Neuronal stem cell (in vitro differentiated cells): ENCODE data around the gene CLTA.

ENCODE experiments used
- DNase-seq: peaks from one replicate; pipeline ENCODE4 v3.0.0-alpha.2; 2013; ENCODE audit warnings: low spot score
- H2AFZ ChIP-seq: one replicate; pipeline ENCODE4 v1.6.1; 2013; ENCODE audit warnings: mild to moderate bottlenecking, low read length, inconsistent platforms
- H2AK5ac ChIP-seq: 2 replicates; pipeline ENCODE4 v1.6.1; 2013; ENCODE audit warnings: low read depth, mild to moderate bottlenecking, inconsistent platforms, low read length, moderate library complexity, mixed read lengths
- H2BK120ac ChIP-seq: 2 replicates; pipeline ENCODE4 v1.6.1; 2013; ENCODE audit warnings: low read depth, mild to moderate bottlenecking, inconsistent platforms, low read length, moderate library complexity, mixed read lengths
- H2BK12ac ChIP-seq: one replicate; pipeline ENCODE4 v1.6.1; 2013; ENCODE audit warnings: low read length, inconsistent platforms
- H2BK15ac ChIP-seq: 2 replicates; pipeline ENCODE4 v1.6.1; 2013; ENCODE audit warnings: mild to moderate bottlenecking, low read length, inconsistent platforms, mixed read lengths
- H2BK5ac ChIP-seq: one replicate; pipeline ENCODE4 v1.6.1; 2013; ENCODE audit warnings: inconsistent platforms, mild to moderate bottlenecking, low read length, moderate library complexity
- H3K14ac ChIP-seq: one replicate; pipeline ENCODE4 v1.6.1; 2013; ENCODE audit warnings: low read length, inconsistent platforms
- H3K18ac ChIP-seq: 2 replicates; pipeline ENCODE4 v1.6.1; 2013; ENCODE audit warnings: low read length, inconsistent platforms
- H3K23ac ChIP-seq: 2 replicates; pipeline ENCODE4 v1.6.1; 2013; ENCODE audit warnings: low read depth, mild to moderate bottlenecking, mixed read lengths, low read length, inconsistent platforms; ENCODE audit not compliant: poor library complexity
- H3K27ac ChIP-seq: replicated peaks from 3 replicates; pipeline ENCODE4 v1.5.1; 2013; ENCODE audit warnings: low read length, inconsistent platforms
- H3K27me3 ChIP-seq, 3 experiments: 2 replicates each; pipeline ENCODE4 v1.6.1; 2013; ENCODE audit warnings: low read length in 3 of 3, mild to moderate bottlenecking in 2 of 3, inconsistent platforms in 1 of 3, low read depth in 1 of 3, mixed read lengths in 1 of 3, moderate library complexity in 1 of 3; ENCODE audit not compliant: control insufficient read depth in 3 of 3, insufficient read depth in 3 of 3
- H3K36me3 ChIP-seq, 2 donors: replicated peaks in 1 of 2; 2 replicates each; pipeline ENCODE4 v1.6.1; 2013; ENCODE audit warnings: low read length in 2 of 2; ENCODE audit not compliant: control insufficient read depth in 2 of 2, insufficient read depth in 2 of 2
- H3K4ac ChIP-seq: 2 replicates; pipeline ENCODE4 v1.6.1; 2013; ENCODE audit warnings: inconsistent platforms, mild to moderate bottlenecking, low read length, moderate library complexity
- H3K4me1 ChIP-seq, 2 donors: 1 replicate in 1 of 2; 2 replicates in 1 of 2; pipeline ENCODE4 v1.6.1; 2013; ENCODE audit warnings: low read length in 2 of 2, low read depth in 1 of 2; ENCODE audit not compliant: control insufficient read depth in 2 of 2, insufficient read depth in 1 of 2
- H3K4me2 ChIP-seq: one replicate; pipeline ENCODE4 v1.6.1; 2013; ENCODE audit warnings: mild to moderate bottlenecking, low read length, inconsistent platforms; ENCODE audit not compliant: insufficient read depth, poor library complexity, severe bottlenecking
- H3K4me3 ChIP-seq, 2 donors: 2 replicates each; pipeline ENCODE4 v1.5.1; 2013; ENCODE audit warnings: low read length in 2 of 2, mild to moderate bottlenecking in 2 of 2, inconsistent platforms in 1 of 2, moderate library complexity in 1 of 2
- H3K79me1 ChIP-seq: one replicate; pipeline ENCODE4 v1.6.1; 2013; ENCODE audit warnings: low read depth, mild to moderate bottlenecking, inconsistent platforms, low read length, moderate library complexity
- H3K9ac ChIP-seq: one replicate; pipeline ENCODE4 v1.6.1; 2013; ENCODE audit warnings: mild to moderate bottlenecking, low read depth, low read length, inconsistent platforms; ENCODE audit not compliant: poor library complexity
- H3K9me3 ChIP-seq, 2 donors: replicated peaks in 1 of 2; 2 replicates each; pipeline versions ENCODE3 to v1.6.1; 2013; ENCODE audit warnings: low read length in 2 of 2, mild to moderate bottlenecking in 2 of 2, inconsistent platforms in 1 of 2, low read depth in 1 of 2, mixed read lengths in 1 of 2, moderate library complexity in 1 of 2; ENCODE audit not compliant: control insufficient read depth in 2 of 2, insufficient read depth in 1 of 2
- H4K8ac ChIP-seq: one replicate; pipeline ENCODE4 v1.6.1; 2013; ENCODE audit warnings: low read depth, mild to moderate bottlenecking, inconsistent platforms, low read length, moderate library complexity
- H4K91ac ChIP-seq: one replicate; pipeline ENCODE4 v1.6.1; 2013; ENCODE audit warnings: low read length, low read depth, mild to moderate bottlenecking, inconsistent platforms; ENCODE audit not compliant: poor library complexity
- WGBS, 2 donors: extraction: QIAGEN DNeasy Blood & Tissue Kit; methylation state at CpG; one replicate each; pipeline ENCODE4 v1.1.7; 2013; ENCODE audit warnings: missing lambda C conversion rate in 2 of 2, mixed read lengths in 1 of 2; ENCODE audit not compliant: insufficient read length in 2 of 2, insufficient replicate concordance in 1 of 2; ENCODE audit errors: extremely low coverage in 2 of 2; 5-methylcytosine and 5-hydroxymethylcytosine counted together

CLTA gene

GRCh38 chr9:36142510-36143244, 48.0 kb upstream of the CLTA start:
- H3K4me2 ChIP-seq, result no peak overlapping the region
- no peak overlapping the region for H2AK5ac ChIP-seq
- no peak overlapping the region for H2BK12ac ChIP-seq
- H2BK5ac ChIP-seq, result no peak overlapping the region
- H3K18ac ChIP-seq, result no peak overlapping the region
- no CpG with 5 or more reads among the region's 12 CpGs for WGBS, 2 donors
- H3K27me3 ChIP-seq, result peaks cover 0 to 2% (median 0%) of the 10 kb centered on the region in 3 experiments
- no peak overlapping the region for H3K9ac ChIP-seq
- no peak overlapping the region for H2BK120ac ChIP-seq
- no peak for DNase-seq
- no peak overlapping the region for H3K27ac ChIP-seq
- no peak overlapping the region for H3K4ac ChIP-seq
- no peaks in the 10 kb centered on the region for H3K79me1 ChIP-seq
- H3K23ac ChIP-seq, result no peak overlapping the region
- no peak overlapping the region for H3K14ac ChIP-seq
- peaks cover 9 to 10% of the 10 kb centered on the region in 2 donors for H3K36me3 ChIP-seq
- no peak overlapping the region for H2AFZ ChIP-seq
- H2BK15ac ChIP-seq, result no peak overlapping the region
- H4K91ac ChIP-seq, result no peak overlapping the region
- no peak overlapping the region for H3K4me3 ChIP-seq
- H4K8ac ChIP-seq, result no peak overlapping the region
- H3K9me3 ChIP-seq, result peaks cover 6 to 8% of the 10 kb centered on the region in 2 donors
- H3K4me1 ChIP-seq, result peaks cover 2 to 3% of the 10 kb centered on the region in 2 donors

DNA sequence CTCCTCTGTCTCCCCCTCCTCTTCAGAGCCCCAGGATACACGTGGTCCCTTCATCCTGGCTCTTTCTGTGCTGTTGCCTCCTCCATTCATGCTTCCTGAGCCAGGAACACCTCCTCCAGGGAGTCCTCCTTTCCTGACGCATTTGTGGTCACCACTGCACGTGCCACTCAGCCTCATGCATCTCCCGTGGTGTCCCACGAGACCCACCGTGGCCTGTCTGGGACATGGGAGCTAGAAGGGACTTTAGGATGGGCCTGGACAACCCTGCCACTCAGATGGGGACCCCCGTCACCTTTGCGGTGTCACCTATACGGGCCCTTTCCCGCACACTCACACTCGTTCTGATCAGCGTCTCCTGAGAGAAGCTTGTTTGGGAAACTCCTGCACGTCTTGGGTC, 47.5 kb upstream of the CLTA start:
- H3K4me1 ChIP-seq, result peaks cover 0 to 2% of the 10 kb centered on the region in 2 donors
- no CpG with 5 or more reads among the region's 13 CpGs for WGBS, 2 donors
- H2BK12ac ChIP-seq, result no peak overlapping the region
- H2BK5ac ChIP-seq, result no peak overlapping the region
- H2AK5ac ChIP-seq, result no peak overlapping the region
- H4K91ac ChIP-seq, result no peak overlapping the region
- H3K36me3 ChIP-seq, result peaks cover 10 to 12% of the 10 kb centered on the region in 2 donors
- H3K14ac ChIP-seq, result no peak overlapping the region
- peak overlapping the region; percentile 29 for H3K18ac ChIP-seq
- H2AFZ ChIP-seq, result no peak overlapping the region
- H2BK120ac ChIP-seq, result no peak overlapping the region
- H4K8ac ChIP-seq, result no peak overlapping the region
- H3K23ac ChIP-seq, result no peak overlapping the region
- no peak overlapping the region for H2BK15ac ChIP-seq
- no peak overlapping the region for H3K4me3 ChIP-seq
- H3K4me2 ChIP-seq, result no peak overlapping the region
- H3K27ac ChIP-seq, result no peak overlapping the region
- H3K4ac ChIP-seq, result no peak overlapping the region
- H3K9me3 ChIP-seq, result peaks cover 6 to 8% of the 10 kb centered on the region in 2 donors
- H3K9ac ChIP-seq, result no peak overlapping the region
- H3K79me1 ChIP-seq, result no peaks in the 10 kb centered on the region
- no peaks in the 10 kb centered on the region for H3K27me3 ChIP-seq
- DNase-seq, result no peak

DNA sequence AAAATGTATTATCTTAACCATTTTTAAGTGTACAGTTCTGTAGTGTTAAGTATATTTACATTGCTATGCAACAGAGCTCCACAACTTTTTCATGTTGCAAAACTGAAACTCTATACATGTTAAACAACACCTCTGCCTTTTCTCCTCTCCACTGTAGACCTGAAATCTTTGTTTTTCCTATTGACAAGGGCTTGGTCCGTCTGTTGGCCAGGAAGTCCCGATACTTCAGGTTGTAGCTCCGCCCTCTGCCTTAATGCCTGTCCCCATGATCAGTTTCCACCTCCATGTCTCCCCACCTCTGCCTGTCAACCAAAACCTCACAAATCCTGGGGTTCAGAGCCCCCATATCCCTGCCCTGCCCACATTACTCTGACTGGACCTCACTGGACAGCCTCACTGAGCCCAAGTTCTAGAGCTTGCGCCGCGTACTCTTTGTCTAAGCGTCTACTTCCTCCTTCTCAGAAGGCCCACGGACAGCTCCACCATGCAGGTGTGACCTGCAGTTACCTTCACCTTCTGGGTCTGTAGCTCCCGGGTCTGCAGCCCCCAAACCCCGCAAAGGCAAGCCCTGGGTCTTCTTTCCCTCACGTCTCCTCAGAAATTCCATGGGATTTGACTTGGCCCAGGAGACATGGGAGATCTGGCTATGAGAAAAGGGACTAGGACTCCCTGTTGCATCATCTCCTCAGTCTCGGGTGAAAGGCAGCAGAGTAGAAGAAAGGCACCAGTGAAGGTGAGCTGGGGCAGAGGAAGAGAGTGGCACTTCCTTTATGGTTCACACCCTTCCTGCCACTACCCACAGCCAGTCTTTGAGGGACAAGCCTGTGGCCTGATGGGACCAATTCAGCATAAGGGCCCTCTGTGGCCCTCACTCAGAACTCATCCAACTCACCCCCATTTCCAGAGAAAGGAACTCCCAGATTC, 46.1 kb upstream of the CLTA start:
- H4K91ac ChIP-seq, result no peak overlapping the region
- no peak overlapping the region for H2AK5ac ChIP-seq
- H3K4me2 ChIP-seq, result no peak overlapping the region
- no peak overlapping the region for H2BK120ac ChIP-seq
- no peak overlapping the region for H2BK12ac ChIP-seq
- H2AFZ ChIP-seq, result no peak overlapping the region
- H3K79me1 ChIP-seq, result no peaks in the 10 kb centered on the region
- peaks cover 12% of the 10 kb centered on the region in 2 donors for H3K36me3 ChIP-seq
- DNase-seq, result no peak
- peak overlapping the region; percentile 26 for H3K14ac ChIP-seq
- no peak overlapping the region for H3K23ac ChIP-seq
- no peak overlapping the region for H3K9ac ChIP-seq
- WGBS, 2 donors, result no CpG with 5 or more reads among the region's 12 CpGs
- H3K27ac ChIP-seq, result no peak overlapping the region
- no peak overlapping the region for H2BK5ac ChIP-seq
- peak overlapping the region; percentile 49 for H3K18ac ChIP-seq
- no peak overlapping the region for H2BK15ac ChIP-seq
- H3K9me3 ChIP-seq, result peaks cover 6 to 8% of the 10 kb centered on the region in 2 donors
- no peak overlapping the region for H4K8ac ChIP-seq
- H3K4me3 ChIP-seq, result no peak overlapping the region
- H3K4ac ChIP-seq, result no peak overlapping the region
- no peaks in the 10 kb centered on the region for H3K27me3 ChIP-seq
- peaks cover 0 to 2% of the 10 kb centered on the region in 2 donors for H3K4me1 ChIP-seq

GRCh38 chr9:36145970-36146369, 44.8 kb upstream of the CLTA start:
- no peak overlapping the region for H3K4me2 ChIP-seq
- H3K36me3 ChIP-seq, result peaks cover 12 to 14% of the 10 kb centered on the region in 2 donors
- no peak overlapping the region for H2BK12ac ChIP-seq
- H3K9me3 ChIP-seq, result peaks cover 6 to 8% of the 10 kb centered on the region in 2 donors
- H2BK5ac ChIP-seq, result no peak overlapping the region
- no peak overlapping the region for H2AFZ ChIP-seq
- H3K23ac ChIP-seq, result no peak overlapping the region
- peaks cover 0 to 2% of the 10 kb centered on the region in 2 donors for H3K4me1 ChIP-seq
- H3K18ac ChIP-seq, result no peak overlapping the region
- no peak overlapping the region for H2BK15ac ChIP-seq
- no peak overlapping the region for H3K27ac ChIP-seq
- no peak overlapping the region for H3K9ac ChIP-seq
- no peak overlapping the region for H2BK120ac ChIP-seq
- no peak overlapping the region for H3K4me3 ChIP-seq
- no peak overlapping the region for H3K14ac ChIP-seq
- no peaks in the 10 kb centered on the region for H3K79me1 ChIP-seq
- no peak overlapping the region for H4K91ac ChIP-seq
- no peak overlapping the region for H4K8ac ChIP-seq
- no peaks in the 10 kb centered on the region for H3K27me3 ChIP-seq
- no peak for DNase-seq
- H3K4ac ChIP-seq, result no peak overlapping the region
- no CpG with 5 or more reads among the region's 4 CpGs for WGBS, 2 donors
- H2AK5ac ChIP-seq, result no peak overlapping the region
